KG1 (cell line): ENCODE results near the gene SUGCT.
"Not testable (repeated sequence)": the region's sequence is repeated elsewhere in the genome, so short reads cannot be mapped to it uniquely, and the experiment has no call there.

Source experiments
- DNase-seq: peaks from one replicate; lab custom pipeline; 2025; lab: John Stamatoyannopoulos, UW

Gene SUGCT

DNA sequence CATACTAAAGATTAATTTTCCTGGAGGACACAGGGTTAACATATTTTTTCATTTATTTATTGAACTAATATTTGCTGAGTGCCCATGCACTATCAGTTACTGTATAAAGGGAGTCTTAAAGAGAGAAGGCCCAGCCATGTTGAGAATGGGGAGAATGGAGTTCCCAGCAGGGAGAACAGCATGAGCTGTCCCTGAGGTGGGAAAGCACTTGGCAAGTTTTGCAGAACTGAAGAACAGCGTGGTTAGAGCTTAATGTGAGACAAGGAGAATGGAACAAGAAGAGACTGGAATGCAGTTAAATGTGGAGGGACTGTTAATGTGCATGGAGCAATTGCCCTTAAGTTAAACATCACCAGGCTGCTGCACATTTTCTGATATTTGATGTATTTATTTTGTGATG, 435.4 kb downstream of the SUGCT start:
- no peak for DNase-seq

DNA sequence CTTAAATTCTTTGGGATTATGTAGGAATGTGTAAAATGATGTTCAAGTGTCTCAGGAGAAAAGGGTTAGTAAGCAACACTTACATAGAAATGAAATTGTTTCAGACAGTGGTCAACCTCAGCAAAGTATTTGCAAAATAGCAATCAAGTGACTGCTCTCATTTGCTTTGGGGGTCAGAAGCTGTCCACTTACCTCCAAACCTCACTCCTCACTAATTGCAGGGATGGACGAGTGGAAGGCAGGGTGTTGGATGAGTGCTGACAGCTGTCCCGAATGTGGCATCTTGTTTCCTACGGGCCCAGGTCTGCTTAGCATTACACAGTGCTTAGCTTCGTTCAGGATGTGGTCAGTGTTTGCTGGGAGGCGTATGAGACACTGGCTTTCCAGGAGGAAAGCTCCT, 437.0 kb downstream of the SUGCT start:
- no peak for DNase-seq

DNA sequence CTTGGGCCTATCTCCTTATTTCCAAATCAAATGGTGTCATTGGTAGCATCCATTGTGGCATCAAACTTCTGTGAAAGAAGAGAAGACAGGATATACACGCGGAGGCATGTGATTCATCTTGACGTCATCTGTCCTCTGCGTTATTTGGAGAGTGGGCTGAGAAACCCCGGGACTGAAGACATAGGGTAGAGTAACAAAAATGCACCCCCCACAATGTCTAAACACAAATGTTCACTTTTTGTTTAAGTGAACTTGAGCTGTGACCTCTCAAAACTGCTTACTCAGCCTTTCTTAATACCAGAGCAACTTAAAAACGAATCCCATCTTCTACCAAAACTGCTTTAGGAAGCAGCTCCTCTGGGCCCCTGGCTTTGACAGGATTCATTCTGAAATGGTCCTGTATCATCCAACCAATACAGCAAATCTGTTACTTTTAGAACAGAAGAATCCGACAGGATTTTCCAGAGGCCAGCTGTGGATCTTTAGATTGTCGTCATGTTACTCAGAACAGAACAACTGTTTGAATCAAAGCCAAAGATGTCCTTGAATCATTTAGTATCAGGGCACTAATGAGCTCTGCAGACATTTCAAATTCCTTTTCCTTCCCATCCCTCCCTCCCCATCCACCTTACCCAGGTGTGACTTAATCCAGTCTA, 438.1 kb downstream of the SUGCT start:
- DNase-seq: no peak

DNA sequence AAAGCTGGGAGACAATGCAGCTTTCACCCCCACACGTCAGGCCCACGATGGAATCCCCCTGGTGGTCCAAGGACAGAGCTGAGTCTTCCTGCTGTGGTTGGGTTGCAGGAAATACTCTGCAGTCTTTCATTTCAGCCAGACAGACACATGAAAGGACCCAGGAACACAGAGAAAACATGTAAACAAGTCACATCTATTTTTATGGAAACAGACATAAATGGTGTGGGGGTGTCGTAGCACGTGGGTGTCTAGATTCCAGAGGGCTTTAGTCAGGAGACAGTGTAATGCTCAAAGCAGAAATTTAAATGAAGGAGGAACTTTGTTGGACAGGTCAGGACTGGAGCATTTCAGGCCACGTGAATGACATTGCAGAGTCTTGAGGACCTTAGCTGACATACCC, 444.6 kb downstream of the SUGCT start:
- no peak for DNase-seq

DNA sequence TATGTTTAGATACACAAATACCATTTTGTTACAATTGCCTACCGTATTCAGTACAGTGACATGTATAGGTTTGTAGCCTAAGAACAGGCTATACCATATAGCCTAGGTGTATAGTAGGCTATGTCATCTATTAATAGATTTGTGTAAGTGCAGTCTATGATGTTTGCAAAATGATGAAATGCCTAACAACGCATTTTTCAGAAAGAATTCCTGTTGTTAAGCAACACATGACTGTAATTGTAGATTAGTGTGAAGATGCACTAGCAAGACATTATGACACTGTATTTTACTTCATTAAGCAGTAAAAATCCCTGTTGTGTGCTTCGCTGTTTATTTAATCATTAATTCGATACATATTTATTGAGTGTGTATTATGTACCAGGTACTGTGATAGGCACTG, 446.0 kb downstream of the SUGCT start:
- DNase-seq: no peak

DNA sequence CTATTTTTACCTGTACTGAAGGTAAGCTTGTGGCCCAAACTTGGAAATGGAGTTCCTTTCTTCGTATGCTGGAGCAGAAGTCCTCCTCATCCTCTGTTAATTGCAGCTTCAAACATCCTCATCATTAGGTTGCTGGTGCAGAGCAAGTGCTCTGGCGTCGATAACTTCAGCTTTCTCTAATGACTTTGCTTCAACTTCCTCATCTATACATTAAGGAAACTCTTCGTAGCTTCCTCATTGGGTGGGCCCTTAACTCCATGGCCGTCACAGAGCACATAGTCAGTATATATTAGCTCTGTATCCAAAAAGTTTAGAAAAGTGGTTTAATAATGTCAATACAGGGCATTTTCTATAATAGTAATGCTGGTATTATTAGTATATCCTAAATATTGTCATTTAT, 447.7 kb downstream of the SUGCT start:
- DNase-seq: no peak

DNA sequence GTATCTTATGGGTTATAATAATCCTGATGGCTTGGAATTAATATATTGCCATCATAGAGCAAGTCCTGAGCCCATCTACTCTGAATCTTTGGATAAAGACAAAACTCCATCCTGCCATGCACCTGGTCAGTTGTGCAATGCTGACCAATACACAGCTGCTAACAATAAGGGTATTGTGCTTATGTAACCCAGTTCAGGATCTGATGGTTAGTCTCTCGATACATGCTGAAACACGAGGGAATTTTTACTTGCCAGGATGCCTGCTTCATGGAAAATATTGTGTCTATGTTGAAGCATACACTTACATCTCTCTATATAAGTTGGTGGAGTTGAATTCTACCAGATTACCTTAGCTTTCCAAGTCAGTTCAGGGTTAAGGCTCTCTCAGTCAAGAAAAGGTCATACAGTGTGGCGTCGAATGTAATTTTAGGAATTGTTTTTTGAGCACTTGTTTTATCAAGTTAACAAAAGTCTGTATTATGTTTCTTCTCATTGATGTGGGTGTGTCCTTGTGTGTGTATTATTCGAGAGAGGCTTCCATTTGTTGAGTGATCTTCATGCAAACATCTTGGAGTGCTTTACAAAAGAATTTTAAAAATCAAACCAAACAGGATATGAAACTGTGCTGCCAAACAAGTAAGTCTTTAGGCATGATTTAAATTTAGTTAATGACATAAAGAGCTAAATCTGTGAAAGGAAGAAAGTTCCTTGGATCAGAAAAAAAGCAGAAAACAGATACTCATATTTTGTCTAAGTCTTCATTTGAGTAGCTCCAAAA, 449.1 kb downstream of the SUGCT start:
- no peak for DNase-seq

DNA sequence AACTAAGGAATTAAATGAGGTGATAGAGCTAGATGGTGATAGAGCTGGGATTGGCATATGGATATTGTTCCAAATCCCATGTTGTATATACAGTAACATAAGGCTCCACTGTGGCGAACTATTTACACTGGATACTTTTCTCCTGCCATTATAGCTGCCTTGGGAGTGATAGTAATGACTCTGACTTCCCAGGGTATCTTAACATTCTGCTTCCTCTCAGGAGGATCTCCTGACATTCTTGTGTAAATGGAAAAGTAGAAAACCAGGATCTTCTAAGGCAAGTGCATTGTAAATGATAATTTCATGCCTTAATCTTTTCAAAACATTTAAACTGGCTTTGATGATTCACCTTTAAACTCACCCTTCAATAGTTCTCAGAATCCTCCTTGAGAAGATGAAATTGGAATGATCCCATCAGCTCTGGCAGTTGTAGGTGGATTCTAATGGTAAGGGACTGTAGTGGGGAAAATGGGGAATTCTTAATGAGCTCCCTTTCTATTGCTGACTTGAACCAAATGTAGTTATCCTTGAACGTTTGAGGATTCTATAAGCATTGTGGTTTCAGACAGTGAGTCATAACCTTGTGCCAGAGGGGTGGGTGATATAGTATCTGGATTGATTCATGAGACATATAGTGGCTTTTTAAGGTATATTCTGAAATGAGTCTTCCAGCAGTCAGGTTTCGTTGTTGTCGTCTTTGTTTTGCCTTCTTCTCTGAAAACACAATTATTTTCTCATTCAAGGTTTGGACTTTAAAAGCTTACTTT, 450.0 kb downstream of the SUGCT start:
- no peak for DNase-seq

DNA sequence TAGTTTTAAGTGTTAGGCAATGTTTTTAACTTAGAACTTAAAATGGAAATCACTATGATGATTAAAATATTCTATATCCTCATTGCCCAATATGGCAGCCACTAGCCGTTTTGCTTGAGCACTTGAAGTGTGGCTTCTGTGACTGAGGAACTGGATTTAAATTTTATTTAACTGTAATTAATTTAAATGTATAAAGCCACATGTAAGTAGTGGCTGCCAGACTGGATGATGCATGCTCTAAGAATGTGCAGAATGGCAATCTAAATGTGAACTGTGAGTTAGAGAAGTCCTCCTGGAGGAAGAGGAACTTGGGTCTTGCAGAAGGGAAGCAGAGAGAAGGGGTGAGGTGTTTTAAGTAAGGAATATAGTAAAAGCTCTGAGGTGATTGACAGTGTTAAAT, 451.4 kb downstream of the SUGCT start:
- DNase-seq: no peak

DNA sequence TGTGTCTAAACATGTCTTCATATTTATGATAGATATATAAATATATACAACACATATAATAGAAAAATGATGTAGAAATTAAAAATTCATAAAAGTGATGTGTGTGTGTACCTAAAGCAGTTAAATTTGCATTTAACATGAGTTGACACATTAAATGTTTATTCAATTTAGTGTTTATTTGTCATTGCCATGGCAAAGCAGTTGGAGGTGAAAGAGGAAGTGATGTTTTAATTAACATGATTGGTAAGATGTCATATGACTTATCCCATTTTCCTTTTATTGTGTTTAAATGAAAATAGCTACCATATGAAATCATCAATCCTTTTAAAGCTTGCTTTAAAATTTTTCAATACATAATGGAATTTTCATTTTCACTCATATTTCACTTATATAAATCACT, 452.6 kb downstream of the SUGCT start:
- DNase-seq: no peak

DNA sequence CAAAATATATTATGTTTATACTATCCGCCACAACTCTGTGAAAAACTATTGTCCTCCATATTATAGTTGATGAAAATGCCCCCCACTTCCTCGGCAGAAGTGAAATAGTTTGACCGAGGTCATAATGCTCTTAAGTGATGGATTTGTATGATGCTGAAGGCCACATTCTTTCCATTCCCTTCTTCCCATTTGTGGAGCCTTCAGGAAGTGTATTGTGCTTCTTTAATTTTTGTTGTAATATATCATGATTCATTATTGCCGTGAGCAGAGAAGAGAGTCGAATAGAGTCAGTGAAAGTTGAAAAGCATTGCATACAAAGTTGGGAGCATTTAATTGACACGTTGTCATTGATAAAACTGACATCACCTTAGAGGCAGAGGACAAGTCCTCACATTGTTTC, 460.3 kb downstream of the SUGCT start:
- DNase-seq: no peak

DNA sequence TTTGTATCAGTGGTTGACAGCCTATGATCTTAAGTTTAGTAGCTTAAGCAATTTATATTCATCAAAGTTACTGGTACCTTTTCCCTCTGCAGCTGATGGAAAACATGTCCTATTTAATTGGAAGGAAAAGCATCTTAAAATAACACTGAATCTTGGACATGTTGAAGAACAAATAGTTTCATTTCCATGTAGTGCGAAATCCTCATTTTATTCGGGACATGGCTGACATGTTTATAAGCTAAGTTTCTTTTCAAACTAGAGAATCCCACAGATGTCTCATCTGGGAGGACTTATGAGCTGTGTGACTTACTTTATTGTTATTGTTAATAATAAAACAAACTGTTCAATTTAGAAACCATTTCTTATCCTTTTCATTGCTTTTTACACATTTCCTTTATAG, 461.0 kb downstream of the SUGCT start:
- no peak for DNase-seq

DNA sequence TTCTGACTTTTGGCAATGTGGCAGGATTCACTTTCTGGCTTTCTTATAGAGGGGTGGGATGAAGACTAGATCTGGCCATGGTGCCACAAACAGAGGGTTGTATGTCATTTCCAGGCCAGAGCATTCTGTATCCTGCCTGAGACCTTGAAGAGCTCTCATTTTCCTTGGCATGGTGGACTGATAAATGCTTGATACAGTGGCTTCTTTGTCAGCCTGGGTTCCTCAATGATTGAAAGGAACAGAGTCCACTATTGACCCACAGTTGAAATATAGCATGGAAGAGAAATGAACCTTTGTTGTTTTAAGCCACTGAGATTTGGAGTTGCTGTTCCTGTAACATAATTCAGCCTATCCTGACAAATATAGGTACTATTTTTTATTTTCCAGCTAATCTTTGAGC, 462.7 kb downstream of the SUGCT start:
- no peak for DNase-seq

DNA sequence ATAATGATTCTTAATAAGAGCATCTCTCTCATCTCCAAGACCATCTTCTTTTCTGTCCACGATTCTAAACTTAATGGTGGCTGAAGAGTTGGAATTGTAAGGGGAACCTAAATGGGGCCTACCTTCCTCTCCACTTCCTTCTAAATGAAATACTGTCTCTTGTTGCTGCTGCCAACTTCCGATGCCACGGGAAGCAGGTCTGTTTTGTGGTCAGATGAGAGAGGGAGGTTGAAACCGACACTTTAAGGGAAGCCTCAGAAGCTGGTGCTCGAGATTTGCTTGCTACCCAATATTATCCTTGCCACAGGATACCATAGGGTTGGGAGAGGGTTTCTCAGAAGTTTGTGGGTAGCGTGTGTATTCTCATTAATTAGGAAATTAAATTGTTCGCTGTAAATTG, 464.1 kb downstream of the SUGCT start:
- DNase-seq: peak; percentile 79

DNA sequence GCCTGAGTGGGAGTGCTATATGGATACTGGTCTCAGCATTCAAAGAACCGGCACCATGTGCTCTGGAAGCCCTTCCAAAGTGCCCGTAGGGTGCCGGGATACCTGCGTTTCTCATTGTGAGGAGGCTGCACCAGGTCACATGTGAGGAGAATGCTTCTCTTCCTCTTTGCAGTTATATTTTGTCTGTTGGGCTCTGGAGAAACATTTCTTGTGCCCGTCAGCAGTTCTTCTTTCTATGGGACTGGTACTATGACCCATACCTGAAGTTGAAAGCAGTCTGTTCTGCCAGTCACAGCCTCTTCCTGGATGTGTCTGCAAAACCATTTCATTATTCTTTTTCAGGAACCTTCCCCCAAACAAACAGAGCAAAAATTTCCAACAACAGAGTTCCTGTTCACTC, 465.0 kb downstream of the SUGCT start:
- DNase-seq: no peak

DNA sequence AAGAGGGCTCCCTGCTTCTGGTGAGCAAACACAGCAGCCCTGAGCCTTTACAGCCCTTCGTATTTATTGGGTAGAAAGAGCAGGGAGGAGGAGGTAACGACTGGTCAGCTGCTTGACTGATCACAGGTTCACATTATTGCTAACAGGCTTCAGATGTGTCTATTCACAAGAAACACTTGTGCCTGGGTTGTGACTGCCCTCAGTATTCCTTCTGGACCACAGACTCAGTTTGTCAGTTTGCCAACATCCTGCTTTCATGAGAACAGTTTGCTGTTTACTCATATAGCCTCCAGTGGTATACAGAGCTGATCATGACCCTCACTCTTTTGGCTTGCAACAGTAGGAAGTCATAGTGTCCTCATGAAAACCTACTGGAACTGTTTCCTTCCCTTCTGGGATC, 467.5 kb downstream of the SUGCT start:
- not testable (repeated sequence) for DNase-seq

DNA sequence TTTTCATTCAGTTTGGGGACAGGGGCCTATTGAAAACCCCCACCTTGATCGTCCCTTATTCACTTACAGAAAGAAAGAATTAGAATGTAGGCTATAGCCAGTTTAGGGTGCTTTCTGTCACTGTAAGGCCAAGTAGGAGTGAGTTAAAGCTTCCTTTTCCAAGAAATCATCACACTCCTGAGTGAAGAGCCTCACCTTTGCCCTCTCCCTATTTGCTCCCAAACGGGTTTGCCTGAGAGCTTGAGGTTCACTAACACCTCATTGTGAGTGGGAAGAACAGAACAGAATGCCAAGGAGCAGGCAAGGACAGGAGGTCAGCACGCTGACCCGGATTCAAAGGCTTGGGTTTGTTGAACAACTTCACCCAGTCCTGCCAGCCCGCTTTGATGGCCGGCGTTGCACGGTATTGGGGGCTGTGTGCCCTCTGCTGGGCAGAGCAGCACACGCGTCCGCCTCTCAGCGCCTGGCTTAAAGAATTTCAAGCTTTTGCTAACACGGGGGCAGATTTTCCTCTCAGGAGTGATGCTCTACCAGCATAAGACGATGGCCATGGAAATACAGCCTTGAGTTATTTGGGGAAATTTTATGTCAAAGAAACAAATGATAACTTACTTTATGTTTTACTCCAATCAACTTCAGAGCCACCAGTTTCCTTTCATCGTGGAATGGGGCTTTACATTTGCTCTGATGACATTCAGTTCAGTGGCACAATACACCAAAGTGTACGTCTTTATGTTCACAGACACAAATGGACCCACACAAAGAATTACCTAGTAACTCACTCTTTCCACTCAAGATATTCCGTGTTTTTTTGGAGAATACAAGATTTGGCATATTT, 470.0 kb downstream of the SUGCT start:
- peak; percentile 7 for DNase-seq

DNA sequence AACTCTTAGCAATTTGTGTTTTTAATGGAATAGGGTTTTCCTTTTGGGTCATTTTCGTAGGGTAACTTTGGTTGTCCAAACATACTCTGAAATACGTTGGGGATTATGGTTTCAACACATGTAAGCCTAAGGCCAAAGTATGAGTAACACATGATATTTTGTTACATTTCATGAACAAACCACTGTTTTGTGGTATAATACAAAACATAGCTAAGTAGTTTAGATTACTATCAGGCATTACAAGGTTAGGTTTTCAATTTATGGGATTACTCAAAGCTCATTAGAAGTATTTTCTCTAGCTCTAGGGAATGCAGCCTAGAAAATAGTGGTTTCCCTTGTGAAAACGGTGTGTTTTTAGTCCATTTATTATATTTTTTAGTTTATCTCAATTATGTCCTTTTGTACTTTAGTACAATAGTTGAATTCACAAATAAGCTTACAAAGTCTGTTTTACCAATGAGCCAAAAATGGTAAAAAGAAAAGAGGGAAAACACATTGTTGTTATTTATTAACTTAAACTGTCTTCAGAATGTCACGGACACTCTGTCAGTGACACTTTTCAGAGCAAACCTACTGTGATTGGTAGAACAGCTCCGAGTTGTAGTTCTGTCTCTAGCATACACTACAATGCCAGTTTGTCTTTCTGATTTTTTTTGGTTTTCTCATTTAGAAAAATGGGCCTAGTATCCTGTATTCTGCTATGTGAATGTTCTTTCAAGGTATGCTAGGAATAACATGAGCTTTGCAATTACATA, 473.7 kb downstream of the SUGCT start:
- DNase-seq: no peak

DNA sequence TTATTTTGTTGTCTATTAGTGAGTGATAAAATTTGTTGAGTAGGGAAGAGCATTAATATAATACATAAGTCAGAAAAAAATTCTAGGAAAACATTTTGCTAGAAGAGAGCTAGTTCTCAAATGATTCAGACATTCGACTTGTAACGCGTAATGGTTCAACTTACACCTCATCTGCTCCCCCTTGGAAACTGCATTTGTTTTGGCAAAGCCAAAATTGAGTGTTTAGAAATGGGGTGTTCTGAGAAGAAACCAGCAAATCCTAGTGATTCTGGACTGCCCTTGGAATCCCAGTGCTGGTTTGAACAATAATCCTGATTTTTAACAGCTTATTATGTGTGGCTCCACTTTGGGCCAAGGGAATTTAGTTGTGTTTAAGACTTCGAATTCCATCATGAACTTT, 475.7 kb downstream of the SUGCT start:
- no peak for DNase-seq

DNA sequence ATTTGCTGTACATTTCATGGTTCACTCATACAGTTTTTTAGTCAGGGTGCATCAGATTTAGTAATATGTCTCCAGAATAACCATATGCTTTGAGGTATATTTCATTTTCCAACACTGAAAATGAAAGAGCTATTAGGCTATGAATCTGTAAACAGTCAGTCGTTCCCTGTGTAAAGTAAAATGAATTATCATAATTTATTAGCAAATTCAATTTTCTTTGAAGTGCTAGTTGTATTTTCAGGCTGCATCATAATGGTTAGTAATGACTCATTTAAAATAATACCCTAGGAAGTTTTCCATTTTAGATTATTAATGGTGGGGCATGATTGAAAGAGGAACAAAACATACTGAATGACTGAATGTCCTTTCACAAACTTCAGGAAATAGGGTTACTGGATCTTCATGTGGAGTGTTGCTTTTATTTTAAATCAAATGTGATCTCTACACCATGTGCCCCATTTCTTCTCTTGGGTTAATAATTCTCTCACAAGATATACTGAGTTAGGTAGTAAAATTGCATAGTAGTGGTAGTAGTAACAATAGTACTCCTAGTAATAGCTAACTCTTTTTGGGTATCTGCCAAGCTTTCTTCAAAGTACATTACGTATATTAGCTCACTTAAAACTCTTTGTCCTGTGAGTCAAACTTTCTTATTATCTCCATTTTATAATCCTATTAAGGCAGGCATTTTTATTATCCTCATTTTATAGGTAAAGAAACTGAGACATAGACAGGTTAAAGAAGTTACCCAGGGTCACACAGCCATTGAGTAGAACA, 476.5 kb downstream of the SUGCT start:
- no peak for DNase-seq

DNA sequence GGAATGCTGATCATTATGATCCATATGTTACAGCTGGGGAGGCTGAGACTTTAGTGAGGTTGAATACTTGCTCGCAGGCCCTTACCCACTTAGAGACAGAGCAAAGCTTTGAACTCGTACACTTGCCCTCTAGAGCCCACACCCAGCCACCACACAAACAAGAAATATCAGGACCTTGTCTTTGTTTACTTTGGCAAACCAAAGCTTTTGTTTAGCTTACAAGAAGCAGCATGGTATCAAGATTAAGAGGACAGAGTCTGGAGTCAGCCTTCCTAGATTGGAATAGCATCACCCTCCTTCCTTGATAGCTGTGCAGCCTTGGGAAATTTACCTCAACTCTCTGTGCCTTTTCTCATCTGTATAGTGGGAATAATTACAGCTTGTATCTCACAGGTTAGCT, 477.5 kb downstream of the SUGCT start:
- no peak for DNase-seq
